OCI-LY1 (cell line): Measurements from ENCODE around the gene MYOZ3.

Source experiments
- EZH2 ChIP-seq: fragments of 200-600 bp; sonication (generic), shearing (Covaris generic); IDR thresholded peaks from 2 replicates; pipeline ENCODE4 v1.8.0; 2017; ENCODE audit warnings: borderline replicate concordance, mixed run types, mild to moderate bottlenecking, antibody characterized with exemption, low read length, moderate library complexity, mixed read lengths
- TF ChIP-seq, protein P1 (sequence below): fragments of 200-600 bp; sonication (generic), shearing (Covaris generic); IDR thresholded peaks from 2 replicates; pipeline ENCODE4 v1.5.1; 2017; ENCODE audit warnings: mild to moderate bottlenecking, antibody characterized with exemption, low read length, moderate library complexity, mixed read lengths

DNA sequence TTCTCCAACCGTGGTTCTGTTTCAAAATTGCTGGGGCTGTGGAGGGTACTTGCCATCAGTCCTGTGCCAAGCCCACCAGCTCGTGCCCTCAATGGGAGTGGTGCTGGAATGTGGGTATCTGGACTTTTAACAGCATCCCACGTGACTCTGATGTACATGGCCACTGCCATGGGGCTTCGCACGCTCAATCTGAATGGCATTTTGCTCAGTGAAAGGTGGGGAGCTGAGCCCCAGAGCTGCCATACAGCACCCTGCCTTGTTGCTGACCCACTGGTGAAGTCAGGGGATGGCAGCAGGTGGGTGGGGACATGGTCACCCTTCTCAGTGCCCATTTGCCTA, 37.2 kb upstream of the MYOZ3 start:
- TF ChIP-seq, protein P1, sequence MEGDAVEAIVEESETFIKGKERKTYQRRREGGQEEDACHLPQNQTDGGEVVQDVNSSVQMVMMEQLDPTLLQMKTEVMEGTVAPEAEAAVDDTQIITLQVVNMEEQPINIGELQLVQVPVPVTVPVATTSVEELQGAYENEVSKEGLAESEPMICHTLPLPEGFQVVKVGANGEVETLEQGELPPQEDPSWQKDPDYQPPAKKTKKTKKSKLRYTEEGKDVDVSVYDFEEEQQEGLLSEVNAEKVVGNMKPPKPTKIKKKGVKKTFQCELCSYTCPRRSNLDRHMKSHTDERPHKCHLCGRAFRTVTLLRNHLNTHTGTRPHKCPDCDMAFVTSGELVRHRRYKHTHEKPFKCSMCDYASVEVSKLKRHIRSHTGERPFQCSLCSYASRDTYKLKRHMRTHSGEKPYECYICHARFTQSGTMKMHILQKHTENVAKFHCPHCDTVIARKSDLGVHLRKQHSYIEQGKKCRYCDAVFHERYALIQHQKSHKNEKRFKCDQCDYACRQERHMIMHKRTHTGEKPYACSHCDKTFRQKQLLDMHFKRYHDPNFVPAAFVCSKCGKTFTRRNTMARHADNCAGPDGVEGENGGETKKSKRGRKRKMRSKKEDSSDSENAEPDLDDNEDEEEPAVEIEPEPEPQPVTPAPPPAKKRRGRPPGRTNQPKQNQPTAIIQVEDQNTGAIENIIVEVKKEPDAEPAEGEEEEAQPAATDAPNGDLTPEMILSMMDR: no peak
- no peak for TF ChIP-seq EZH2
